HG02885 (cell line): ENCODE measurements around the gene SMIM34.
"Not testable (repeated sequence)": the region's sequence is repeated elsewhere in the genome, so short reads cannot be mapped to it uniquely, and the experiment has no call there.

Experiments used
- ATAC-seq: cut with Tn5 transposase; IDR thresholded peaks from one replicate; pipeline ENCODE4 v1.9.1; 2021; ENCODE audit warnings: mild to moderate bottlenecking; ENCODE audit not compliant: unreplicated experiment, poor library complexity

The SMIM34 gene

GRCh38 chr21:34374940-34375618, 48.7 kb downstream of the SMIM34 start, which contains the start of gene SMIM11:
TSS of gene SMIM11 (plus strand) at chr21:34375507. CDS start at chr21:34379505, 3,998 bp downstream.
- peak; percentile 94 for ATAC-seq

GRCh38 chr21:34374462-34374861, 49.3 kb downstream of the SMIM34 start:
- not testable (repeated sequence) for ATAC-seq

- no peak for ATAC-seq
Measured at GRCh38 chr21:34372321-34372720, 51.4 kb downstream of the SMIM34 start.

- ATAC-seq = no peak
Measured at GRCh38 chr21:34369741-34370140, 54.0 kb downstream of the SMIM34 start.
